ENCODE measurements around the gene PSEN2.

- TF ChIP-seq MAX (IDR thresholded peaks at IDR 0.05) = no peak
- TF ChIP-seq SRF (IDR thresholded peaks at IDR 0.05; ENCODE audit: low read depth, low read length) = no peak
- TF ChIP-seq SP2 (IDR thresholded peaks at IDR 0.05; ENCODE audit: low read length) = no peak
- TF ChIP-seq JUN (IDR thresholded peaks at IDR 0.05; ENCODE audit: low read depth, low read length) = no peak
- TF ChIP-seq POLR2A (IDR thresholded peaks at IDR 0.05; ENCODE audit: control extremely low read depth in 1 of 2, low read depth in 2 of 2, low read length in 2 of 2) = no peak
- TF ChIP-seq HDAC2 (IDR thresholded peaks at IDR 0.05; ENCODE audit: borderline replicate concordance in 1 of 2, low read depth in 2 of 2, low read length in 2 of 2) = no peak
- no peak for TF ChIP-seq BCL11A (IDR thresholded peaks at IDR 0.05; ENCODE audit: low read depth in 2 of 2, low read length in 2 of 2)
- TF ChIP-seq CTCF (IDR thresholded peaks at IDR 0.05; ENCODE audit: control extremely low read depth in 1 of 3, insufficient read depth in 1 of 3, low read depth in 1 of 3, low read length in 3 of 3) = no peak
- no peak for TF ChIP-seq TAF1 (IDR thresholded peaks at IDR 0.05; ENCODE audit: low read depth, low read length)
- no peak for TF ChIP-seq EP300 (IDR thresholded peaks at IDR 0.05; ENCODE audit: borderline replicate concordance in 1 of 2, low read depth in 2 of 2, low read length in 2 of 2)
- TF ChIP-seq, protein P1, sequence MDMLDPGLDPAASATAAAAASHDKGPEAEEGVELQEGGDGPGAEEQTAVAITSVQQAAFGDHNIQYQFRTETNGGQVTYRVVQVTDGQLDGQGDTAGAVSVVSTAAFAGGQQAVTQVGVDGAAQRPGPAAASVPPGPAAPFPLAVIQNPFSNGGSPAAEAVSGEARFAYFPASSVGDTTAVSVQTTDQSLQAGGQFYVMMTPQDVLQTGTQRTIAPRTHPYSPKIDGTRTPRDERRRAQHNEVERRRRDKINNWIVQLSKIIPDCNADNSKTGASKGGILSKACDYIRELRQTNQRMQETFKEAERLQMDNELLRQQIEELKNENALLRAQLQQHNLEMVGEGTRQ (IDR thresholded peaks at IDR 0.05; ENCODE audit: low read length) = no peak
- TF ChIP-seq GTF2F1 (IDR thresholded peaks at IDR 0.05; ENCODE audit: borderline replicate concordance, low read depth, low read length) = no peak
- no peak for TF ChIP-seq EZH2 (IDR thresholded peaks at IDR 0.05; ENCODE audit: low read depth, low read length, severe bottlenecking)
- TF ChIP-seq RXRA (IDR thresholded peaks at IDR 0.05; ENCODE audit: insufficient read depth, low read depth, low read length) = no peak
These were observed 18.4 kb downstream of the PSEN2 start for GRCh38 chr1:226888816-226889215.
